Epithelial cell of esophagus (primary cell): ENCODE measurements around the gene UBE3A.

ENCODE experiments used
- DNase-seq: peaks from one replicate; pipeline ENCODE4 v3.0.0; 2010; ENCODE audit warnings: low read depth
- H3K4me3 ChIP-seq: 2 replicates; pipeline ENCODE4 v1.5.1; 2011; ENCODE audit warnings: mild to moderate bottlenecking, low read length, control low read depth
- CTCF ChIP-seq: IDR thresholded peaks from 2 replicates; pipeline ENCODE4 v1.5.1; 2011; ENCODE audit warnings: low read depth, mild to moderate bottlenecking, low read length, control low read depth, inconsistent platforms; ENCODE audit not compliant: insufficient read depth; ENCODE audit errors: missing control alignments

Gene UBE3A

GRCh38 chr15:25397100-25397499, 41.7 kb downstream of the UBE3A start:
- peak; percentile 8 for DNase-seq
- no peak for TF ChIP-seq CTCF
- H3K4me3 ChIP-seq: no peak overlapping the region

- DNase-seq: no peak
- H3K4me3 ChIP-seq: no peak overlapping the region
- no peak for TF ChIP-seq CTCF
Measured at GRCh38 chr15:25394898-25395297, 43.9 kb downstream of the UBE3A start.

- no peak for DNase-seq
- no peak for TF ChIP-seq CTCF
- H3K4me3 ChIP-seq: no peak overlapping the region
Measured at GRCh38 chr15:25392806-25393205, 46.0 kb downstream of the UBE3A start.

GRCh38 chr15:25391971-25392721, 46.7 kb downstream of the UBE3A start:
- DNase-seq: peak; percentile 73
- TF ChIP-seq CTCF: no peak
- no peak overlapping the region for H3K4me3 ChIP-seq

- no peak for TF ChIP-seq CTCF
- no peak overlapping the region for H3K4me3 ChIP-seq
- no peak for DNase-seq
Measured at GRCh38 chr15:25385986-25386385, 52.8 kb downstream of the UBE3A start.

- no peak for DNase-seq
- H3K4me3 ChIP-seq: no peak overlapping the region
Measured at GRCh38 chr15:25381579-25381978, 57.2 kb downstream of the UBE3A start.

More at GRCh38 chr15:25381579-25381978, 57.2 kb downstream of the UBE3A start:
- no peak for TF ChIP-seq CTCF
